DOHH2 (cell line): ENCODE results near the gene TMPRSS13.

Experiments used
- H3F3A ChIP-seq: fragments of 200-600 bp; sonication (generic), shearing (Covaris generic); 2 replicates; pipeline ENCODE4 v1.6.0; 2016; ENCODE audit warnings: antibody characterized with exemption, mild to moderate bottlenecking; ENCODE audit not compliant: control insufficient read depth, insufficient read depth
- H3K27ac ChIP-seq: fragments of 200-600 bp; sonication (generic); 2 replicates; pipeline ENCODE4 v1.5.1; 2014; ENCODE audit warnings: low read depth, mild to moderate bottlenecking, low read length, moderate library complexity
- H3K27me3 ChIP-seq: fragments of 200-600 bp; sonication (generic); 2 replicates; pipeline ENCODE4 v1.6.1; 2014; ENCODE audit warnings: mild to moderate bottlenecking, low read length, mixed read lengths; ENCODE audit not compliant: control insufficient read depth
- H3K36me3 ChIP-seq: fragments of 200-600 bp; sonication (generic); 2 replicates; pipeline ENCODE4 v1.6.1; 2014; ENCODE audit warnings: mild to moderate bottlenecking, low read length, moderate library complexity, mixed read lengths; ENCODE audit not compliant: control insufficient read depth
- H3K4me1 ChIP-seq: fragments of 200-600 bp; sonication (generic); 2 replicates; pipeline ENCODE4 v1.6.1; 2014; ENCODE audit warnings: mild to moderate bottlenecking, low read length, mixed read lengths; ENCODE audit not compliant: control insufficient read depth
- H3K4me2 ChIP-seq: fragments of 200-600 bp; sonication (generic); 2 replicates; pipeline ENCODE4 v1.6.0; 2014; ENCODE audit warnings: mild to moderate bottlenecking, low read length, moderate library complexity
- H3K4me3 ChIP-seq: fragments of 200-600 bp; sonication (generic); 2 replicates; pipeline ENCODE4 v1.5.1; 2014; ENCODE audit warnings: mild to moderate bottlenecking, low read length, mixed read lengths
- H3K79me2 ChIP-seq: fragments of 200-600 bp; sonication (generic); 2 replicates; pipeline ENCODE4 v1.6.1; 2014; ENCODE audit warnings: mild to moderate bottlenecking, low read length, mixed read lengths; ENCODE audit not compliant: control insufficient read depth
- H3K9me2 ChIP-seq: fragments of 200-600 bp; sonication (generic); replicated peaks from 2 replicates; pipeline ENCODE4 v1.6.1; 2014; ENCODE audit warnings: mild to moderate bottlenecking, low read length, mixed read lengths; ENCODE audit not compliant: control insufficient read depth
- H3K9me3 ChIP-seq: fragments of 200-600 bp; sonication (generic); 2 replicates; pipeline ENCODE4 v1.6.1; 2014; ENCODE audit warnings: antibody characterized with exemption, low read length, mixed read lengths; ENCODE audit not compliant: control insufficient read depth, insufficient read depth
- H4K20me1 ChIP-seq: fragments of 200-600 bp; sonication (generic); 2 replicates; pipeline ENCODE4 v1.6.0; 2014; ENCODE audit warnings: low read depth, mild to moderate bottlenecking, antibody characterized with exemption, low read length, moderate library complexity; ENCODE audit not compliant: control insufficient read depth, insufficient read depth
- CTCF ChIP-seq: fragments of 200-600 bp; sonication (generic); IDR thresholded peaks from one replicate; pipeline ENCODE4 v1.5.1; 2014; ENCODE audit warnings: antibody characterized with exemption, mild to moderate bottlenecking, low read depth, low read length; ENCODE audit not compliant: poor library complexity, severe bottlenecking
- EZH2phosphoT487 ChIP-seq: fragments of 200-600 bp; sonication (generic); IDR thresholded peaks from 2 replicates; pipeline ENCODE4 v1.6.1; 2017; ENCODE audit warnings: borderline replicate concordance, mild to moderate bottlenecking, antibody characterized with exemption, low read length, moderate library complexity, mixed read lengths

Gene TMPRSS13

DNA sequence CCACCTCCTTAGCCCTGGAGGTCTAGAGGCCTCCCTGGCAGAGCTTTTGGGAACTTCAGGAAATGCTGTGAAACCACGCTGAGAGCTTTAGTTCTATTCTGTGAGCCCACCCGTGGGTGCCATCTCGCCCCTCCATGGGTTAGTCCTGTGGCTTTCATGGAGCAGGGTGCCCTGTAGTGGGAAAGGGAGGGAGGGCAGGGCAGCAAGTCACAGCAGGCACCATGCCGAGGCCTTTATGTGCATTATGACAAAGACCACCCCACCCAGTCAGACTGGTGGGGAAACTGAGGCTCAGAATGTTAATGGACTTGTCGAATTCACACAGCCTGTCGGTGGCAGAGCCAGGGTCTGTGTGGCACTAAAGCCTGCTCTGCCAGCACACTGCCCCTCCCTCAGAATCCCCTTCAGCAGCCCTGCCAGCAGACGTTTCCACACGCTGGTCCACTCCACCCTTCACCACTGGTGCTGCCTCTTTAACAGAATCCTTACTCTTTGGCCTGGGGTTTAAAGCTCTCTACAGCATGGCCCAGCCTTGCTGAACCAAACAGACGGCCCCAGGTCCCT, 13.4 kb downstream of the TMPRSS13 start:
- H3K79me2 ChIP-seq, result no peaks in the 10 kb centered on the region
- H3K4me2 ChIP-seq, result no peak overlapping the region
- TF ChIP-seq EZH2phosphoT487 (no peak), CTCF (no peak)
- no peak overlapping the region for H3K27ac ChIP-seq
- H3K27me3 ChIP-seq, result peaks cover 6% of the 10 kb centered on the region
- H3K4me1 ChIP-seq, result no peaks in the 10 kb centered on the region
- H3K9me2 ChIP-seq, result no peaks in the 10 kb centered on the region
- no peaks in the 10 kb centered on the region for H3K9me3 ChIP-seq
- H4K20me1 ChIP-seq, result no peaks in the 10 kb centered on the region
- H3K4me3 ChIP-seq, result no peak overlapping the region
- no peaks in the 10 kb centered on the region for H3K36me3 ChIP-seq
- H3F3A ChIP-seq, result no peaks in the 10 kb centered on the region

DNA sequence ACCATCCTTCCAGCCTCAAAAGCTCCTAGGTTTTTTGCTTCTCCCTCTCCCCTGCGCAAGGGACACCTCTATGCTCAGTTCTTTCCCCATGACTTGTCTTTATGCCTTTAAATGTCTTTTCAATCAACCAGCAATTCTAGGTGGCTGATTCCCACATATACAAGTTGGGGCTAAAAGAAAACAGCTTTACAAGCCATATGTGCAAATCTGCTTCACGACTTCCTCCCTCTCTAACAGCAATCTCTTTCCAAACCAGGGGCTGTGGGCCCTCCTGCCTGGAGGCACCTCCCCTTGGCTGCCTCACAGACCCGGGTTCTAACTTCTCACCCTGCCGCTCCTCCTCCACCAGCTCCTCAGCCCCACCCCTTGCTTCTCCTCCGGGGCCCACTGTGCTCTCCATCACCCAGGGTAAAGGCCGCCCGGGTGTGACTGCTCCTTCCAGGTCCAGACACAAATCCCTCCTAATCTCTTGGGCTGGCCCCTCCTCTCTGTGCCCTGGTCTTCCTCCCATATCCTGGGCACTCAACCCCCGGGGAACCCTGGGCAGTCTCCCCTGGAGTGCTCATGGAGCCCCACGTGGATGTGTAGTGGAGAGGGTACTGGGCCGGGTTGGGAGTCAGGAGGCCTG, 14.1 kb downstream of the TMPRSS13 start:
- Histone ChIP-seq H3K4me2 (no peak overlapping the region), H3K9me3 (no peaks in the 10 kb centered on the region), H3K79me2 (no peaks in the 10 kb centered on the region), H4K20me1 (no peaks in the 10 kb centered on the region), H3K4me3 (no peak overlapping the region), H3K4me1 (no peaks in the 10 kb centered on the region), H3K27ac (no peak overlapping the region), H3F3A (no peaks in the 10 kb centered on the region), H3K9me2 (no peaks in the 10 kb centered on the region), H3K36me3 (no peaks in the 10 kb centered on the region), H3K27me3 (peaks cover 6% of the 10 kb centered on the region)
- TF ChIP-seq EZH2phosphoT487, result no peak
- TF ChIP-seq CTCF, result no peak

DNA sequence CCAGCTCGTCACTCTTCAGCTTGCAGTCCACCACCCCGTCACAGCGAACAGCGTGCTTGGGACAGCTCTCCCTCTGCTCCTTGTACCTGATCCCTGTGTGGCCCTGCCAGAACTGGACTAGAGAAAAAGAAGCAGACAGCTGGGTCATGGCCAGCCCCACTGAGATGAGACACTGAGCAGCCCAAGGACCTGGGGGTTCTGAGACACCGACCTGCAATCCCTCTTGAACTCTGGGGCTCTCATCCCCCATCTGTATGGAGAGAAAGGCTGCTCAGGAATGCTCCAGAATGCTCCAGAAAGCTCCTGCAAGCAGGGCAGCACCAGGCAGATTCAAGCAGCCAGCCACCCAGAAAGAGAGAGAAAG, 14.8 kb downstream of the TMPRSS13 start:
- Histone ChIP-seq H3K9me2 (no peaks in the 10 kb centered on the region), H3K79me2 (no peaks in the 10 kb centered on the region), H3F3A (no peaks in the 10 kb centered on the region), H3K27ac (no peak overlapping the region), H3K4me2 (no peak overlapping the region), H3K36me3 (no peaks in the 10 kb centered on the region), H4K20me1 (no peaks in the 10 kb centered on the region), H3K9me3 (no peaks in the 10 kb centered on the region), H3K4me3 (no peak overlapping the region), H3K4me1 (no peaks in the 10 kb centered on the region), H3K27me3 (peaks cover 6% of the 10 kb centered on the region)
- TF ChIP-seq EZH2phosphoT487 (no peak), CTCF (no peak)
